ENCODE measurements around the gene PGAM4.

DNA sequence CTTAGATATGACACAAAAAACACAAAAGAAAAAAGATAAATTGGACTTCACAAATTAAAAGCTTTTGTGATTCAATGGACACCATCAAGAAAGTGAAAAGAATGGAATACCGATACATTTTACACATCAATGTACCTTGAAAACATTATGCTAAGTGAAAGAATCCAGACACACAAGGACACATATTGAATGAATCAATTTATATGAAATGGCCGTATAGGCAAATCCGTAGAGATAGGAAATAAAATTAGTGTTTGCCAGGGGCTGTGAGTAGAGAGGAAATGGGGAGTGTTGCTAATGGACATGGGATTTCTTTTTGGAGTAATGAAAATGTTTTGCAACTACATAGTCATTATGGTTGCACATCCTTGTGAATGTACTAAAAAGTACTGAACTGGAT, 3.1 kb downstream of the PGAM4 start:
- TF ChIP-seq, protein P1, sequence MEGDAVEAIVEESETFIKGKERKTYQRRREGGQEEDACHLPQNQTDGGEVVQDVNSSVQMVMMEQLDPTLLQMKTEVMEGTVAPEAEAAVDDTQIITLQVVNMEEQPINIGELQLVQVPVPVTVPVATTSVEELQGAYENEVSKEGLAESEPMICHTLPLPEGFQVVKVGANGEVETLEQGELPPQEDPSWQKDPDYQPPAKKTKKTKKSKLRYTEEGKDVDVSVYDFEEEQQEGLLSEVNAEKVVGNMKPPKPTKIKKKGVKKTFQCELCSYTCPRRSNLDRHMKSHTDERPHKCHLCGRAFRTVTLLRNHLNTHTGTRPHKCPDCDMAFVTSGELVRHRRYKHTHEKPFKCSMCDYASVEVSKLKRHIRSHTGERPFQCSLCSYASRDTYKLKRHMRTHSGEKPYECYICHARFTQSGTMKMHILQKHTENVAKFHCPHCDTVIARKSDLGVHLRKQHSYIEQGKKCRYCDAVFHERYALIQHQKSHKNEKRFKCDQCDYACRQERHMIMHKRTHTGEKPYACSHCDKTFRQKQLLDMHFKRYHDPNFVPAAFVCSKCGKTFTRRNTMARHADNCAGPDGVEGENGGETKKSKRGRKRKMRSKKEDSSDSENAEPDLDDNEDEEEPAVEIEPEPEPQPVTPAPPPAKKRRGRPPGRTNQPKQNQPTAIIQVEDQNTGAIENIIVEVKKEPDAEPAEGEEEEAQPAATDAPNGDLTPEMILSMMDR (IDR thresholded peaks at IDR 0.05; ENCODE audit: low read depth, low read length): no peak
- no peak for TF ChIP-seq EZH2phosphoT487 (IDR thresholded peaks at IDR 0.05; ENCODE audit: low read depth)

Measured in OCI-LY3 (cell line).